OCI-LY1 (cell line): ENCODE data around the gene FCSK.

Experiments used
- H2AFZ ChIP-seq: fragments of 200-600 bp; sonication (generic), shearing (Covaris generic); 2 replicates; pipeline ENCODE4 v1.6.0; 2014; ENCODE audit warnings: antibody characterized with exemption, mild to moderate bottlenecking, low read length
- H3F3A ChIP-seq: fragments of 200-600 bp; sonication (generic), shearing (Covaris generic); 2 replicates; pipeline ENCODE4 v1.6.0; 2014; ENCODE audit warnings: mild to moderate bottlenecking, antibody characterized with exemption, low read length, moderate library complexity; ENCODE audit not compliant: insufficient read depth
- H3K27ac ChIP-seq: fragments of 200-600 bp; sonication (generic); 2 replicates; pipeline ENCODE4 v1.5.1; 2014; ENCODE audit warnings: low read length, mixed run types, mild to moderate bottlenecking, low read depth; ENCODE audit not compliant: poor library complexity, severe bottlenecking
- H3K27me3 ChIP-seq: fragments of 200-600 bp; sonication (generic); 2 replicates; pipeline ENCODE4 v1.6.0; 2014; ENCODE audit warnings: antibody characterized with exemption, mild to moderate bottlenecking, low read length, moderate library complexity; ENCODE audit not compliant: insufficient read depth
- H3K36me3 ChIP-seq: fragments of 200-600 bp; sonication (generic); 2 replicates; pipeline ENCODE4 v1.6.1; 2014; ENCODE audit warnings: mild to moderate bottlenecking, antibody characterized with exemption, low read length, moderate library complexity, mixed read lengths; ENCODE audit not compliant: insufficient read depth
- H3K4me1 ChIP-seq: fragments of 200-600 bp; sonication (generic); 2 replicates; pipeline ENCODE4 v1.5.1; 2014; ENCODE audit warnings: mild to moderate bottlenecking, low read length, moderate library complexity; ENCODE audit not compliant: insufficient read depth, severe bottlenecking
- H3K4me2 ChIP-seq: fragments of 200-600 bp; sonication (generic), shearing (Covaris generic); 2 replicates; pipeline ENCODE4 v1.6.1; 2014; ENCODE audit warnings: low read length
- H3K4me3 ChIP-seq: fragments of 200-600 bp; sonication (generic); 2 replicates; pipeline ENCODE4 v1.5.1; 2014; ENCODE audit warnings: low read length, low read depth, mild to moderate bottlenecking, mixed read lengths; ENCODE audit not compliant: poor library complexity, severe bottlenecking
- H3K79me2 ChIP-seq: fragments of 200-600 bp; shearing (Covaris generic); 2 replicates; pipeline ENCODE4 v1.6.1; 2016; ENCODE audit warnings: mixed run types, low read length, mixed read lengths; ENCODE audit not compliant: insufficient read depth
- H3K9ac ChIP-seq: fragments of 200-600 bp; sonication (generic), shearing (Covaris generic); 2 replicates; pipeline ENCODE4 v1.6.1; 2014; ENCODE audit warnings: mild to moderate bottlenecking, low read length, mixed read lengths
- H3K9me2 ChIP-seq: fragments of 200-600 bp; sonication (generic), shearing (Covaris generic); 2 replicates; pipeline ENCODE4 v1.6.1; 2014; ENCODE audit warnings: low read depth, mild to moderate bottlenecking, low read length, mixed read lengths
- H3K9me3 ChIP-seq: fragments of 200-600 bp; shearing (Covaris generic); 2 replicates; pipeline ENCODE4 v1.6.1; 2014; ENCODE audit warnings: low read length, mixed read lengths
- H4K20me1 ChIP-seq: fragments of 200-600 bp; sonication (generic), shearing (Covaris generic); 2 replicates; pipeline ENCODE4 v1.6.0; 2016; ENCODE audit warnings: mild to moderate bottlenecking, low read length; ENCODE audit not compliant: insufficient read depth
- EZH2 ChIP-seq: fragments of 200-600 bp; sonication (generic), shearing (Covaris generic); IDR thresholded peaks from 2 replicates; pipeline ENCODE4 v1.8.0; 2017; ENCODE audit warnings: borderline replicate concordance, mixed run types, mild to moderate bottlenecking, antibody characterized with exemption, low read length, moderate library complexity, mixed read lengths
- TF ChIP-seq, protein P1 (sequence below): fragments of 200-600 bp; sonication (generic), shearing (Covaris generic); IDR thresholded peaks from 2 replicates; pipeline ENCODE4 v1.5.1; 2017; ENCODE audit warnings: mild to moderate bottlenecking, antibody characterized with exemption, low read length, moderate library complexity, mixed read lengths

FCSK gene

GRCh38 chr16:70527315-70527996 is 73.1 kb downstream of the FCSK start:
- Histone ChIP-seq H2AFZ (no peak overlapping the region), H4K20me1 (peaks cover 12% of the 10 kb centered on the region), H3K9me2 (no peaks in the 10 kb centered on the region), H3K4me3 (peak overlapping the region; percentile 91), H3K27me3 (no peaks in the 10 kb centered on the region), H3K36me3 (peaks cover 81% of the 10 kb centered on the region), H3K9me3 (no peaks in the 10 kb centered on the region), H3K79me2 (peaks cover 76% of the 10 kb centered on the region), H3K9ac (peak overlapping the region; percentile 39; the same call in 1 of the 2 replicates), H3K4me1 (peaks cover 42% of the 10 kb centered on the region), H3K27ac (no peak overlapping the region), H3K4me2 (peak overlapping the region; percentile 75), H3F3A (no peaks in the 10 kb centered on the region)
- TF ChIP-seq, protein P1, sequence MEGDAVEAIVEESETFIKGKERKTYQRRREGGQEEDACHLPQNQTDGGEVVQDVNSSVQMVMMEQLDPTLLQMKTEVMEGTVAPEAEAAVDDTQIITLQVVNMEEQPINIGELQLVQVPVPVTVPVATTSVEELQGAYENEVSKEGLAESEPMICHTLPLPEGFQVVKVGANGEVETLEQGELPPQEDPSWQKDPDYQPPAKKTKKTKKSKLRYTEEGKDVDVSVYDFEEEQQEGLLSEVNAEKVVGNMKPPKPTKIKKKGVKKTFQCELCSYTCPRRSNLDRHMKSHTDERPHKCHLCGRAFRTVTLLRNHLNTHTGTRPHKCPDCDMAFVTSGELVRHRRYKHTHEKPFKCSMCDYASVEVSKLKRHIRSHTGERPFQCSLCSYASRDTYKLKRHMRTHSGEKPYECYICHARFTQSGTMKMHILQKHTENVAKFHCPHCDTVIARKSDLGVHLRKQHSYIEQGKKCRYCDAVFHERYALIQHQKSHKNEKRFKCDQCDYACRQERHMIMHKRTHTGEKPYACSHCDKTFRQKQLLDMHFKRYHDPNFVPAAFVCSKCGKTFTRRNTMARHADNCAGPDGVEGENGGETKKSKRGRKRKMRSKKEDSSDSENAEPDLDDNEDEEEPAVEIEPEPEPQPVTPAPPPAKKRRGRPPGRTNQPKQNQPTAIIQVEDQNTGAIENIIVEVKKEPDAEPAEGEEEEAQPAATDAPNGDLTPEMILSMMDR = no peak
- no peak for TF ChIP-seq EZH2

GRCh38 chr16:70529051-70529777 is 74.8 kb downstream of the FCSK start:
- H2AFZ ChIP-seq = no peak overlapping the region

More at GRCh38 chr16:70529051-70529777, 74.8 kb downstream of the FCSK start:
- H3K9me3 ChIP-seq = no peaks in the 10 kb centered on the region
- peaks cover 82% of the 10 kb centered on the region for H3K79me2 ChIP-seq
- no peaks in the 10 kb centered on the region for H3F3A ChIP-seq
- peaks cover 95% of the 10 kb centered on the region for H3K36me3 ChIP-seq
- H3K9me2 ChIP-seq = no peaks in the 10 kb centered on the region
- H4K20me1 ChIP-seq = peaks cover 15% of the 10 kb centered on the region
- H3K4me2 ChIP-seq = peak overlapping the region; percentile 1; the same call in 1 of the 2 replicates
- no peaks in the 10 kb centered on the region for H3K27me3 ChIP-seq
- no peak overlapping the region for H3K4me3 ChIP-seq
- TF ChIP-seq EZH2 = no peak
- TF ChIP-seq, protein P1 = peak; percentile 54
- no peak overlapping the region for H3K9ac ChIP-seq
- peaks cover 39% of the 10 kb centered on the region for H3K4me1 ChIP-seq
- H3K27ac ChIP-seq = no peak overlapping the region
